Colonic mucosa (tissue), 4 donors: ENCODE data around the gene BANP. TPM values are rescaled to one million over a fixed set of nuclear protein-coding genes. Genes with fewer than 3 reads are reported as not detected.
"Not testable (repeated sequence)": the region's sequence is repeated elsewhere in the genome, so short reads cannot be mapped to it uniquely, and the experiment has no call there.

ENCODE experiments used
- DNase-seq: peaks from one replicate; pipeline ENCODE4 v3.0.0-alpha.2; 2020
- H3K27ac ChIP-seq: fragments of 200-600 bp; one replicate; pipeline ENCODE4 v1.8.0; 2021
- H3K27me3 ChIP-seq: fragments of 200-600 bp; one replicate; pipeline ENCODE4 v1.8.0; 2021
- H3K36me3 ChIP-seq: fragments of 200-600 bp; one replicate; pipeline ENCODE4 v1.8.0; 2021
- H3K4me1 ChIP-seq: fragments of 200-600 bp; one replicate; pipeline ENCODE4 v1.8.0; 2021; ENCODE audit warnings: mild to moderate bottlenecking
- H3K4me3 ChIP-seq: fragments of 200-600 bp; one replicate; pipeline ENCODE4 v1.8.0; 2021
- H3K9ac ChIP-seq, 2 donors: one replicate each; pipeline ENCODE4 v1.7.0; 2013; ENCODE audit warnings: control low read depth in 2 of 2, low read depth in 2 of 2, low read length in 2 of 2
- H3K9me3 ChIP-seq: fragments of 200-600 bp; one replicate; pipeline ENCODE4 v1.8.0; 2021
- intact Hi-C: fragments of 100-400 bp; cut with DNase I; formaldehyde crosslinking; loops from one replicate; pipeline ENCODE4 v1.14.1; 2022
- total RNA-seq, 2 donors: library from RNA; stranded (reverse); fragmentation: NEBNext Ultra II Directional in 1 of 2; extraction: Animal tissue kit (Norgen Biotek cat#: 25700) in 1 of 2; gene quantifications; one replicate each; pipeline ENCODE4 v1.2.1, GENCODE V29; 2021
- TF ChIP-seq, protein P1 (sequence below): fragments of 200-600 bp; IDR thresholded peaks from one replicate; pipeline ENCODE4 v1.8.0; 2022; ENCODE audit warnings: antibody characterized with exemption, mild to moderate bottlenecking
- donor health status: healthy.
- donor health status: DM: no; HTN: no; CAD: no.
- donor health status: DM: no; HTN: no; CAD: no.

BANP gene
- total RNA-seq, 2 donors from 2014 or later, result 18.6 to 29.7 TPM

DNA sequence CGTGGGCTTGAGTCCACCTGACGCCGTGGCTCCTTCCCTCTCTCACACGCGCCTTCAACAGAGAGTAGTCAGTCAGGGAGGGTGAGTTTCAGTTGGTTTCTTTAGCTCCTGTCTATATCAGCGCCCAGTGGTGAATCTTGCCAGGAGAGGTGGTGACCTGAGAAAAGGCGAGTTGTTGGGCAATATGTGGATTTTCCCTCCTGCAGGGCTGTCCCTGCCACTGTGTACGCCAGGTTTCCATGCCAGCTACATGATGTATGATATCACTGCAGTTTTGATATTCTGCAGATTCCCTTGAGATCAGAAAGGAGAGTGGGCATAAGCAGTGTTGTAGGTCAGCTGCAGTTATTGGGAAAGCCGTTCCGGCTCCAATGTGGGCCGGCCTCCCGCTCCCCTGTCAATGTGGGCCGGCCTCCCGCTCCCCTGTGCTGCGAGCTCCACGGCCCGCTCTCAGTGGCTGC is 31.4 kb downstream of the BANP start:
- Histone ChIP-seq H3K27me3 (no peaks in the 10 kb centered on the region), H3K4me1 (no peaks in the 10 kb centered on the region), H3K4me3 (no peak overlapping the region), H3K9me3 (no peaks in the 10 kb centered on the region), H3K36me3 (no peaks in the 10 kb centered on the region), H3K9ac (no peak overlapping the region), H3K27ac (no peak overlapping the region)
- intact Hi-C loops, result no loop called here
- TF ChIP-seq, protein P1, sequence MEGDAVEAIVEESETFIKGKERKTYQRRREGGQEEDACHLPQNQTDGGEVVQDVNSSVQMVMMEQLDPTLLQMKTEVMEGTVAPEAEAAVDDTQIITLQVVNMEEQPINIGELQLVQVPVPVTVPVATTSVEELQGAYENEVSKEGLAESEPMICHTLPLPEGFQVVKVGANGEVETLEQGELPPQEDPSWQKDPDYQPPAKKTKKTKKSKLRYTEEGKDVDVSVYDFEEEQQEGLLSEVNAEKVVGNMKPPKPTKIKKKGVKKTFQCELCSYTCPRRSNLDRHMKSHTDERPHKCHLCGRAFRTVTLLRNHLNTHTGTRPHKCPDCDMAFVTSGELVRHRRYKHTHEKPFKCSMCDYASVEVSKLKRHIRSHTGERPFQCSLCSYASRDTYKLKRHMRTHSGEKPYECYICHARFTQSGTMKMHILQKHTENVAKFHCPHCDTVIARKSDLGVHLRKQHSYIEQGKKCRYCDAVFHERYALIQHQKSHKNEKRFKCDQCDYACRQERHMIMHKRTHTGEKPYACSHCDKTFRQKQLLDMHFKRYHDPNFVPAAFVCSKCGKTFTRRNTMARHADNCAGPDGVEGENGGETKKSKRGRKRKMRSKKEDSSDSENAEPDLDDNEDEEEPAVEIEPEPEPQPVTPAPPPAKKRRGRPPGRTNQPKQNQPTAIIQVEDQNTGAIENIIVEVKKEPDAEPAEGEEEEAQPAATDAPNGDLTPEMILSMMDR, result no peak
- no peak for DNase-seq

DNA sequence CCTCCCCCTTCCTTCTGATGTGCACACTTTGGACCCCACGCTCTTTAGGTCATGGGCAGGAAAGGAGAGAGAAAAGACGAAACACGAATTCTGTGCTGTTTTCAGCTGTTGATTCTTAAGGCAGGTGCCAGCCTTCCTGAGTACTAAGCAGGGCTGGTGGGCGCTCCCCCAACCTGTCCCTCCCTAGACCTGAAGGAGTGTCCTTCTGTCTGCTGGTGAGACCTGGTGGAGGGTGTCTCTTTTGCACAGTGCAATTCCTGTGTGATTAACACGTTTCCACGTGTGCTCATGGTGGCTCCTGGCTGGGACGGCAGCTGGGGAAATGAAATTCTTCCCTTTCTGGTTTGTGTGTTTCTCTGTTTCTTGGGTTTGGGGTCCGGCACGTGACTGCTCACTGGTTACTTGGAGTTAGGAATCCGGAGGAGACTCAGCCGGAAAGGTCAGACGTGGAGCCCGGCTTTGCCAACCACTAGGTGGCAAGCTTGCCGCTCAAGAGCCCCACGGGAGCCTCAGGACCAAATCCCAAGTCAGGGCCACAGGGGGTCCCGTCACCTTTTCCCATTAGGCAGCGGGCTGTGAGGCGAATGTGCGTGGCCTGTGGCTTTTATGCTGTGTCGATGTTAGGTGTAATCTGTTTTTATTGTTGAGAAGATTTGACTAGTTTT is 32.0 kb downstream of the BANP start:
- H3K9ac ChIP-seq, H3K27ac ChIP-seq, H3K4me3 ChIP-seq, H3K36me3 ChIP-seq, H3K9me3 ChIP-seq, intact Hi-C loops, H3K4me1 ChIP-seq, DNase-seq, H3K27me3 ChIP-seq: not testable (repeated sequence)
- TF ChIP-seq, protein P1, result peak; percentile 53

GRCh38 chr16:87983737-87984097 is 32.5 kb downstream of the BANP start:
- DNase-seq, H3K4me3 ChIP-seq, H3K27me3 ChIP-seq, H3K27ac ChIP-seq, intact Hi-C loops, H3K4me1 ChIP-seq, H3K36me3 ChIP-seq, H3K9ac ChIP-seq, H3K9me3 ChIP-seq: not testable (repeated sequence)

GRCh38 chr16:87984180-87984579 is 32.9 kb downstream of the BANP start:
- H3K36me3 ChIP-seq, H3K4me1 ChIP-seq, H3K9me3 ChIP-seq, H3K27ac ChIP-seq, H3K4me3 ChIP-seq, H3K27me3 ChIP-seq, intact Hi-C loops, DNase-seq, H3K9ac ChIP-seq: not testable (repeated sequence)

DNA sequence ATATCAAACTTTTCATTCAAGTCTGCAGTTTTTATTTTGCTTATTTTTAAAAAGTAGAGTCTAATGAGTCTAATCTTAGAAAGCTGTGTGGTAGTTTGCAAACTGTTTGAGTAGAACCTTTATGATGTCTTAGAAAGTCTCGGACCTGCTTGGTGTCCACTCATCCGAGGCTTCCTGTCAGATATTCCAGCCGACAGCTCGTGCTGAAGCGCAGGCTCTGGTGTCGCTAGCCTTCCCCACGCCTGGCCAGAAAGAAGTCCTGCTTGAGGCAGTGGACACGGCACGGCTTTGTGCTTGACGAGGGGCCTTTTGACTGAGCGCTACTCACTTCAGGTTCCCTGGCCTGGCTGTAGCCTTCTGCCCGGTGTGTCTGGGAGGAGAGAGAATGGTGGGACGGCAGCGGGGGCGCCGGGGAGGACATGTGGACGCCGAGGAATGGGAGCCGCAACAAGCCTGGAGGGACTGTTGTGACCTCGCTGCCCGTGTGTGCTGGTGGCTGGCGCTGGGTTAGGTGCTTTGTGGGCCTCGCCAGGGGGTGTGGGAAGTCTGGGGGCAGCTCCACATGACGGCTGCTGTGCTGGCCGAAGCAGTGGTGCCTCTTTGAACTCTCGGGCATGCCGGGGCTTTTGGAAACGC is 33.5 kb downstream of the BANP start:
- H3K4me3 ChIP-seq, result no peak overlapping the region
- H3K27ac ChIP-seq, result no peak overlapping the region
- intact Hi-C loops, result no loop called here
- no peaks in the 10 kb centered on the region for H3K9me3 ChIP-seq
- no peaks in the 10 kb centered on the region for H3K27me3 ChIP-seq
- H3K36me3 ChIP-seq, result no peaks in the 10 kb centered on the region
- no peak for DNase-seq
- H3K9ac ChIP-seq, result no peak overlapping the region
- no peaks in the 10 kb centered on the region for H3K4me1 ChIP-seq
- TF ChIP-seq, protein P1, result no peak

- DNase-seq, H3K9me3 ChIP-seq, intact Hi-C loops, H3K27ac ChIP-seq, H3K4me3 ChIP-seq, H3K36me3 ChIP-seq, H3K27me3 ChIP-seq, H3K4me1 ChIP-seq, H3K9ac ChIP-seq: not testable (repeated sequence)
Measured at GRCh38 chr16:87985493-87985892, 34.3 kb downstream of the BANP start.

DNA sequence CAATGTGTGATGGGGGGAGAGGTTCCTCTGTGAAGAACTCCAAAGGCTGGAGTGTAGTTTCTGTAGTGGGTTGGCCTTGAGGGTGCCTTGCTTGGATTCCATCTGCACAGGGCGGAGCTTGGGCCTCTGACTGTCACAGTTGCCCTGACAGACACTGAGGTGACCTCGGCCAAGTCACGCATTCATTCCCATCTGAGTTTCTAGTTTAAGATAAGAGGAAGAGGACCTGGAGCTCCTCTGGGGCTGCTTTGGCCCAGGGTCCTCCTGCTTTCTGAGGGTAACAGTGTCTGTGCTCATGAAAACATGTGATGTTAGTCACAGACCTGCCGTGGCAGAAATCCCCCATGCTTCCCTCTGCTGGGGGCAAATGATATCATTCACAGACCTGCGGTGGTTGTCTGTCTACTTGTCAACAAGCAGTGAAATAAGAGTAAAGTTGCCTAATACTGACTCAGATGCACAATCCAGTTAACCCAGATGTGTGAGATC is 35.2 kb downstream of the BANP start:
- H3K4me3 ChIP-seq, intact Hi-C loops, H3K36me3 ChIP-seq, H3K4me1 ChIP-seq, H3K9me3 ChIP-seq, DNase-seq, H3K9ac ChIP-seq, H3K27me3 ChIP-seq, H3K27ac ChIP-seq: not testable (repeated sequence)

DNA sequence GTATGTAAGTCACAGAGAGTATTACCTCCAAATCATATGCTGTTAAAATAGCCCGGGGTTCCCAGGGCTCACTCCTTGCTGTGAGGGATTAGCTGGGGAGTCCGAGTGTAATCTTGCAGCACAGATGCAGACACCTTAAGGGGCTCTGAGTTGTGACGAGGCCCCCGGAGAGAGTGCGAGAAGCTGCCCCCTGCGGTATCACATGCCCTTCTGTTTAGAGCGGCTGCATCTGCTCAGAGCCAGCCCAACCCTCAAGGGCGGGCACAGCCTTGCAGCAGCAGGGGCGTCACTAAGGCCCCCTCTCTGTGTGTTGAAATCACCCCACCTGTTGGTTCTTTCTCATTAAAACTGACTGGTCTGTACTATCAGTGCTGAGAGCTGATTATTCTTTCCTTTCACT is 37.4 kb downstream of the BANP start:
- H3K4me1 ChIP-seq, H3K27ac ChIP-seq, H3K27me3 ChIP-seq, intact Hi-C loops, H3K4me3 ChIP-seq, H3K36me3 ChIP-seq, H3K9ac ChIP-seq, DNase-seq, H3K9me3 ChIP-seq: not testable (repeated sequence)

DNA sequence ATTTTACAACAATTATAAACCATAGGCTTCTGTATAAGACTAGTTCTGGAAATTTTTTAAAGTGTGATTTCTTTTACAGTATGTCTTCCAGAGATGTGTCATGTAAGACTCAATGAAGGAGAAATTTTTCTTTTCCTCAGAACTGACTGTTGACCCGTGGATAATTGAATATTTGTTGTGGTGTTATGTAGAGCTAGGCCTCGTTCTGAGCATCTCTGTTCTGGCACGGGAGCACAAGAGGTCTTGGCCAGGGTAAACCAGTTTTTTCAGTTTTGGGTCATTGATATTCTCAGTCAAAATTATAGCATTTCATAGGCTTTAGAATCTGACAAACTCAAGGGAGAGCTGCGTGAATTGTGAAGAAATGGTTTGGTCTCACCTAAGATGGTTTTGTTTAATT is 39.0 kb downstream of the BANP start:
- H3K9ac ChIP-seq, H3K36me3 ChIP-seq, H3K27ac ChIP-seq, H3K27me3 ChIP-seq, H3K9me3 ChIP-seq, DNase-seq, H3K4me1 ChIP-seq, H3K4me3 ChIP-seq, intact Hi-C loops: not testable (repeated sequence)

- H3K9me3 ChIP-seq, H3K36me3 ChIP-seq, DNase-seq, H3K4me3 ChIP-seq, H3K4me1 ChIP-seq, H3K9ac ChIP-seq, H3K27ac ChIP-seq, intact Hi-C loops, H3K27me3 ChIP-seq: not testable (repeated sequence)
Measured at GRCh38 chr16:87992142-87992541, 40.9 kb downstream of the BANP start.
